Astrocyte (in vitro differentiated cells and primary cell): ENCODE data around the gene ANKRD66. TPM values are rescaled to one million over a fixed set of nuclear protein-coding genes. Genes with fewer than 3 reads are reported as not detected.

ENCODE experiments used
- DNase-seq: peaks from one replicate; pipeline ENCODE4 v3.0.0-alpha.2; 2010; ENCODE audit warnings: low read depth
- FAIRE-seq: peaks from 2 replicates; lab custom pipeline; 2011; peaks lifted over from hg19 to GRCh38; lab: Jason Lieb, UNC
- H2AFZ ChIP-seq: 2 replicates; pipeline ENCODE4 v1.6.0; 2012; ENCODE audit warnings: low read depth, low read length, inconsistent platforms
- H3K27ac ChIP-seq: 2 replicates; pipeline ENCODE4 v1.5.1; 2011; ENCODE audit warnings: low read depth, low read length, inconsistent platforms
- H3K27me3 ChIP-seq: 2 replicates; pipeline ENCODE4 v1.6.0; 2011; ENCODE audit warnings: low read length, inconsistent platforms; ENCODE audit not compliant: insufficient read depth
- H3K36me3 ChIP-seq: 2 replicates; pipeline ENCODE4 v1.5.1; 2011; ENCODE audit warnings: low read length, inconsistent platforms; ENCODE audit not compliant: insufficient read depth
- H3K4me1 ChIP-seq: 2 replicates; pipeline ENCODE4 v1.5.1; 2011; ENCODE audit warnings: low read length, inconsistent platforms; ENCODE audit not compliant: insufficient read depth
- H3K4me2 ChIP-seq: 2 replicates; pipeline ENCODE4 v1.6.0; 2012; ENCODE audit warnings: low read length, inconsistent platforms
- H3K4me3 ChIP-seq: 2 replicates; pipeline ENCODE4 v1.5.1; 2011; ENCODE audit warnings: low read depth, mild to moderate bottlenecking, low read length, inconsistent platforms; ENCODE audit not compliant: insufficient read depth
- H3K79me2 ChIP-seq: 2 replicates; pipeline ENCODE4 v1.6.0; 2012; ENCODE audit warnings: mild to moderate bottlenecking, low read length, inconsistent platforms; ENCODE audit not compliant: insufficient read depth
- H3K9ac ChIP-seq: 2 replicates; pipeline ENCODE4 v1.6.0; 2012; ENCODE audit warnings: mild to moderate bottlenecking, low read length, inconsistent platforms
- H3K9me3 ChIP-seq: 2 replicates; pipeline ENCODE4 v1.5.1; 2012; ENCODE audit warnings: low read depth, mild to moderate bottlenecking, low read length, inconsistent platforms; ENCODE audit not compliant: insufficient read depth
- H4K20me1 ChIP-seq: 2 replicates; pipeline ENCODE4 v1.6.0; 2012; ENCODE audit warnings: low read length, inconsistent platforms; ENCODE audit not compliant: insufficient read depth
- H3K27ac Mint-ChIP-seq: one replicate; pipeline ENCODE4 v1.8.0; 2021; ENCODE audit warnings: mild to moderate bottlenecking, mixed read lengths; ENCODE audit not compliant: unreplicated experiment
- H3K27me3 Mint-ChIP-seq: one replicate; pipeline ENCODE4 v1.8.0; 2021; ENCODE audit warnings: low read depth, mixed read lengths; ENCODE audit not compliant: unreplicated experiment
- H3K36me3 Mint-ChIP-seq: one replicate; pipeline ENCODE4 v1.8.0; 2021; ENCODE audit warnings: low read depth, mixed read lengths; ENCODE audit not compliant: unreplicated experiment
- H3K4me1 Mint-ChIP-seq: one replicate; pipeline ENCODE4 v1.8.0; 2021; ENCODE audit warnings: low read depth, mixed read lengths; ENCODE audit not compliant: unreplicated experiment
- H3K4me3 Mint-ChIP-seq: one replicate; pipeline ENCODE4 v1.8.0; 2021; ENCODE audit warnings: mild to moderate bottlenecking, moderate library complexity, mixed read lengths; ENCODE audit not compliant: unreplicated experiment
- H3K9me3 Mint-ChIP-seq: one replicate; pipeline ENCODE4 v1.8.0; 2021; ENCODE audit warnings: mild to moderate bottlenecking, mixed read lengths; ENCODE audit not compliant: unreplicated experiment
- EZH2 ChIP-seq: IDR thresholded peaks from 2 replicates; pipeline ENCODE4 v1.6.1; 2012; ENCODE audit warnings: mild to moderate bottlenecking, low read length, inconsistent platforms; ENCODE audit not compliant: insufficient read depth
- total RNA-seq: library from RNA; stranded (reverse); gene quantifications from 2 replicates; pipeline ENCODE4 v1.2.1, GENCODE V29; 2021
- TF ChIP-seq, protein P1 (sequence below): IDR thresholded peaks from 2 replicates; pipeline ENCODE4 v1.5.1; 2011; ENCODE audit warnings: low read depth, mild to moderate bottlenecking, inconsistent platforms, low read length, moderate library complexity; ENCODE audit not compliant: insufficient read depth

Gene ANKRD66
- total RNA-seq, 1 donor from 2014 or later = not detected

DNA sequence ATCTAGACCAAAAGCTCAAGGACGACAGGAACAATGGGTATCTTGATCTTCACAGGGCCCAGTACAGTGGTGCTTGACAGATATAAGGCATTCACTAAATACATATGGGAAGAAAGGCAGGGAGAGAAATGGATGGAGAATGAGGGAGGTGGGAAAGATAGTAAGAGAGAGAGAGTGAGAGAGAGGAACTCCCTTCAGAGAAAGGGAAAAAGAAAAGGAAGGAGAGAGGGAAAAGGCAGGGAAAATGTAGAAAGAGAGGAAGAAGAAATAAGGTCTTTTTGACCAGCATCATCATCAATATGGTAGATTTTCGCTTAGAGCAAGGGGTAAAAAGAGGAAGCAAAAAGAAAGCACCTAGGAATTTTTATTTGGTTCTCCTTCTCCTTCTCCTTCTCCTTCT is 760 bp upstream of the ANKRD66 start:
- Histone ChIP-seq H3K9ac (no peak overlapping the region), H3K79me2 (no peaks in the 10 kb centered on the region), H3K27ac (no peak overlapping the region), H3K4me1 (no peaks in the 10 kb centered on the region), H4K20me1 (no peaks in the 10 kb centered on the region), H3K9me3 (peaks cover 3% of the 10 kb centered on the region), H2AFZ (no peak overlapping the region), H3K4me3 (no peak overlapping the region), H3K4me2 (no peak overlapping the region), H3K36me3 (no peaks in the 10 kb centered on the region), H3K27me3 (peaks cover 2% of the 10 kb centered on the region)
- Mint-ChIP-seq H3K4me3 (no peak overlapping the region), H3K27ac (no peak overlapping the region), H3K4me1 (no peaks in the 10 kb centered on the region), H3K27me3 (peaks cover 15% of the 10 kb centered on the region), H3K9me3 (peaks cover 5% of the 10 kb centered on the region), H3K36me3 (no peaks in the 10 kb centered on the region)
- DNase-seq = no peak
- no peak for FAIRE-seq
- TF ChIP-seq, protein P1, sequence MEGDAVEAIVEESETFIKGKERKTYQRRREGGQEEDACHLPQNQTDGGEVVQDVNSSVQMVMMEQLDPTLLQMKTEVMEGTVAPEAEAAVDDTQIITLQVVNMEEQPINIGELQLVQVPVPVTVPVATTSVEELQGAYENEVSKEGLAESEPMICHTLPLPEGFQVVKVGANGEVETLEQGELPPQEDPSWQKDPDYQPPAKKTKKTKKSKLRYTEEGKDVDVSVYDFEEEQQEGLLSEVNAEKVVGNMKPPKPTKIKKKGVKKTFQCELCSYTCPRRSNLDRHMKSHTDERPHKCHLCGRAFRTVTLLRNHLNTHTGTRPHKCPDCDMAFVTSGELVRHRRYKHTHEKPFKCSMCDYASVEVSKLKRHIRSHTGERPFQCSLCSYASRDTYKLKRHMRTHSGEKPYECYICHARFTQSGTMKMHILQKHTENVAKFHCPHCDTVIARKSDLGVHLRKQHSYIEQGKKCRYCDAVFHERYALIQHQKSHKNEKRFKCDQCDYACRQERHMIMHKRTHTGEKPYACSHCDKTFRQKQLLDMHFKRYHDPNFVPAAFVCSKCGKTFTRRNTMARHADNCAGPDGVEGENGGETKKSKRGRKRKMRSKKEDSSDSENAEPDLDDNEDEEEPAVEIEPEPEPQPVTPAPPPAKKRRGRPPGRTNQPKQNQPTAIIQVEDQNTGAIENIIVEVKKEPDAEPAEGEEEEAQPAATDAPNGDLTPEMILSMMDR = no peak
- no peak for TF ChIP-seq EZH2

DNA sequence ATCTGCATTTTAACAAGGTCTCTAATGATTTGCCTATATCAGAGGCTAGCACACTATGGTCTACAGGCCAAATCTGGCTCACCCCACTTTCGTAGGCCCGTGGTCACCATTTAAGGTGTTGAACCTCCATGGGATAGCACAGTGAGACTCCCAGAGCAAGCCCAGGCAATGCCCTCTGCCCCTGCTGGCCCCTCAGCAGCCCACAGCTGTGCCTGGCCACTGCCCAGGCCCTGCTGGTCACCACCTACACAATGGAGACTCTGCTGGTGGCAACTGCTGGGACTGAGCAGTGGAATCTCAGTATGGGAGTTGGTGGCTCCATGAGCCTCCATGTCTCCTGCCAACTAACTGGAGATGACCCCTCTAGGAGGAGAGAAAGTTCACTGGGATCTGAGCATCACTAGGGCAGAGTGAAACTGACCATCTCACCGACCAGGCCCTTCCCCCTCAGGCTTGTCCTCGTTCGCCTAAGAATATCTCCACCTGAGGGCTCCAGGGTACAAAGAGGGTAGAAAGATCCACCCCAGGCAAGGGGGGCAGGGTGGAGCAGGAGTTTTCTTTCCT is 2.3 kb downstream of the ANKRD66 start:
- Mint-ChIP-seq H3K27ac (no peak overlapping the region), H3K4me1 (no peaks in the 10 kb centered on the region)
- no peak for FAIRE-seq

GRCh38 chr6:46749731-46750130 is 3.0 kb downstream of the ANKRD66 start:
- no peak overlapping the region for H3K4me3 Mint-ChIP-seq
- Histone ChIP-seq H3K9ac (no peak overlapping the region), H3K27me3 (peaks cover 2% of the 10 kb centered on the region), H3K4me3 (no peak overlapping the region), H3K9me3 (peaks cover 3% of the 10 kb centered on the region), H3K36me3 (no peaks in the 10 kb centered on the region), H3K27ac (no peak overlapping the region), H3K4me1 (no peaks in the 10 kb centered on the region), H4K20me1 (no peaks in the 10 kb centered on the region), H2AFZ (no peak overlapping the region), H3K4me2 (no peak overlapping the region), H3K79me2 (no peaks in the 10 kb centered on the region)
- no peak for FAIRE-seq
- no peak overlapping the region for H3K27ac Mint-ChIP-seq
- H3K27me3 Mint-ChIP-seq = peaks cover 10% of the 10 kb centered on the region
- no peak for DNase-seq
- TF ChIP-seq, protein P1 = no peak
- no peak for TF ChIP-seq EZH2
- H3K9me3 Mint-ChIP-seq = peaks cover 5% of the 10 kb centered on the region
- no peaks in the 10 kb centered on the region for H3K4me1 Mint-ChIP-seq
- no peaks in the 10 kb centered on the region for H3K36me3 Mint-ChIP-seq

More for the DNA sequence above, 2.3 kb downstream of the ANKRD66 start:
- H3K36me3 ChIP-seq = no peaks in the 10 kb centered on the region
- H3K79me2 ChIP-seq = no peaks in the 10 kb centered on the region
- no peaks in the 10 kb centered on the region for H3K36me3 Mint-ChIP-seq
- H3K4me1 ChIP-seq = no peaks in the 10 kb centered on the region
- H3K9me3 Mint-ChIP-seq = peaks cover 5% of the 10 kb centered on the region
- H3K4me3 ChIP-seq = no peak overlapping the region
- H3K4me2 ChIP-seq = no peak overlapping the region
- no peak for DNase-seq
- H4K20me1 ChIP-seq = no peaks in the 10 kb centered on the region
- H3K27me3 ChIP-seq = peaks cover 2% of the 10 kb centered on the region
- TF ChIP-seq, protein P1 = no peak
- TF ChIP-seq EZH2 = no peak
- H3K27me3 Mint-ChIP-seq = peaks cover 15% of the 10 kb centered on the region
- no peak overlapping the region for H2AFZ ChIP-seq
- no peak overlapping the region for H3K4me3 Mint-ChIP-seq
- H3K27ac ChIP-seq = no peak overlapping the region
- peaks cover 3% of the 10 kb centered on the region for H3K9me3 ChIP-seq
- no peak overlapping the region for H3K9ac ChIP-seq
